Cardiac septum (tissue), 1 donor: ENCODE measurements around the gene IQGAP2. TPM values are rescaled to one million over a fixed set of nuclear protein-coding genes. Genes with fewer than 3 reads are reported as not detected.

Experiments used
- DNase-seq: peaks from one replicate; pipeline ENCODE4 v3.0.0-alpha.2; 2020; ENCODE audit warnings: low spot score
- intact Hi-C: fragments of 100-400 bp; cut with DNase I; formaldehyde crosslinking; loops from one replicate; pipeline ENCODE4 v1.14.0; 2022
- total RNA-seq: library from RNA; stranded (reverse); fragmentation: NEBNext Ultra II Directional; extraction: Animal tissue kit (Norgen Biotek cat#: 25700); gene quantifications from one replicate; pipeline ENCODE4 v1.2.1, GENCODE V29; 2021
- donor health status: DM: no; HTN: no; CAD: no.

IQGAP2 gene
- total RNA-seq, 1 donor from 2014 or later: 7.9 TPM

DNA sequence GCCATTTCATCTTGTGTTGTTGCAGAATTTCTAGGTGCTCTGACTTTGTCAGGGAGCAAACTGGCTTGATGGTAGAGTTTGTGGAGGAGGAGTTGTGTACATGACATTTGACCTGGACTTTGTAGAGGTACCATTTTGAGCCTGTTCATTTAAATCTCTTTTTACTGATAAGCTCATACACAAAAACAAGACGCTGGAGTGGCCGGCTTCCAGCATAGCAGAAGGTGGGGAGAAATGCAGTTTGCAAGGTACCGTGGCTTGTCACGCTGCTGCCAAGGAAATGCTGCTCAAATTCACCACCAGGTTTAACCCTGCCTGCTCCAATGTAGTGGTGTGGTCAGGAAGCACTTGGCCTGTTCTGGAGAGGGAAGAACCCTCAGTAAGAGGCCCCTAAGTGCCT is 18.9 kb upstream of the IQGAP2 start:
- DNase-seq: no peak
- intact Hi-C loops: no loop called here

- DNase-seq: no peak
- intact Hi-C loops: no loop called here
Measured at GRCh38 chr5:76384705-76385104, 18.4 kb upstream of the IQGAP2 start.

DNA sequence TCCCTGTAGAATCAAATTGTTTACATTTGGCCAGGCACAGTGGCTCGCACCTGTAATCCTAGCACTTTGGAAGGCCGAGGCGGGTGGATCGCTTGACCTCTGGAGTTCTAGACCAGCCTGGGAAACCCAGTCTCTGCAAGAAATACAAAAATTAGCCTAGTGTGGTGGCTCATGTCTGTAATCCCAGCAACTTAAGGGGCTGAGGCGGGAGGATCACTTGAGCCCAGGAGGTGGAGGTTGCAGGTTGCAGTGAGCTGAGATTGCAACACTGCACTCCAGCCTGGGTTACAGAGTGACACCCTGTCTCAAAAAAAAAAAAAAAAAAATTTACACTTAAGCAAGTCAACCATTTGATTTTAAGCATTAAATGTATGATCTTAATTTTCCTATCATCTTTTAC is 17.5 kb upstream of the IQGAP2 start:
- intact Hi-C loops: no loop called here
- DNase-seq: no peak

GRCh38 chr5:76386360-76386759 is 16.7 kb upstream of the IQGAP2 start:
- no peak for DNase-seq
- intact Hi-C loops: no loop called here

DNA sequence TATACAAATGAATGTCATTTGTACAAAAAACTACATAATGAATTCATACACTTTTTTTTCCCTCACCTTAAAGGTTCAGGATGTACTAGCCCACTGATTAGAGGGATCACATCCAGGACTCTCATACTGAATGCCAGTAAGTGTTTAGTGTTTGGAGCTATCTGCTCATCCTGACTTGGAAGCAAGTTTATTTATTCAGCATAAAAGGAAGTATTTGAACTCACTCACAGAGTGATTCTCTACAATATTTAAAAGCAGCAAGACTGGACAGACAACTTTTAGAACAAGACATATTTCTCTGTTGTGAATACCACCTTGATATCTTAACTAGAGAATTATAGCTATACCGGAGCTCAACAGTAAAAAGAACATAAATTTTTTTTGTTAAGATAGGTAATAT is 14.8 kb upstream of the IQGAP2 start:
- no peak for DNase-seq
- intact Hi-C loops: no loop called here

DNA sequence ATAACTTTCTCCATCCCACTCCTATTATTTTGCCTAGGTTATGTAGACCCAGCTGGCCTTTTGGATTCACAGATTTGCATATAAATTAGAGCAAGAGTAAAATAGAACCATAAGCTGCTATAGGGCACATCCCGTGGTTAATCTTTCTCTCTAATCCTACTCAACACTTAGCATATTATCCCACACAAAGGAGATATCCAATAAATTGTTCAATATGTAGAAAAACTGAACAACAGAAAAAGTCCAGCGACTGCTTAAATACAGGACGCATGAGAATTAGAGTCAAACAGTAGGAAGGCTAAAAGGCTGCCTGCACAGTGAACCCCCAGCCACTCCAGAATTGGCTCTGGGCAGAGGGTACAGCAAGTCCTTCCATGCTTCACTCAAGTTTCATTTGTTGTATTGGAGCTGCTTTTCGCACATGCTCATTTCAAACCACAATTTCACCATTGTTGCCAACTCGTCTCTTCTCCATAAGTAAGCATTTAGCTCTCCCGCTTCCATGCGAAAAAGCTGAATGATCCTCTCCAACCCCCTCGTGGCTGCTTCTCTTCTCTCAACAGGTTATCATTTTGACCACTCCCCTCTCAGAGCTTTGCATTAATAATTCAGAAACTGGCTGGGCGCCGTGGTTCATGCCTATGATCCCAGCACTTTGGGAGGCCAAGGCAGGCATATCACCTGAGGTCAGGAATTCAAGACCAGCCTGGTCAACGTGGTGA is 14.1 kb upstream of the IQGAP2 start:
- intact Hi-C loops: no loop called here
- DNase-seq: peak; percentile 51

DNA sequence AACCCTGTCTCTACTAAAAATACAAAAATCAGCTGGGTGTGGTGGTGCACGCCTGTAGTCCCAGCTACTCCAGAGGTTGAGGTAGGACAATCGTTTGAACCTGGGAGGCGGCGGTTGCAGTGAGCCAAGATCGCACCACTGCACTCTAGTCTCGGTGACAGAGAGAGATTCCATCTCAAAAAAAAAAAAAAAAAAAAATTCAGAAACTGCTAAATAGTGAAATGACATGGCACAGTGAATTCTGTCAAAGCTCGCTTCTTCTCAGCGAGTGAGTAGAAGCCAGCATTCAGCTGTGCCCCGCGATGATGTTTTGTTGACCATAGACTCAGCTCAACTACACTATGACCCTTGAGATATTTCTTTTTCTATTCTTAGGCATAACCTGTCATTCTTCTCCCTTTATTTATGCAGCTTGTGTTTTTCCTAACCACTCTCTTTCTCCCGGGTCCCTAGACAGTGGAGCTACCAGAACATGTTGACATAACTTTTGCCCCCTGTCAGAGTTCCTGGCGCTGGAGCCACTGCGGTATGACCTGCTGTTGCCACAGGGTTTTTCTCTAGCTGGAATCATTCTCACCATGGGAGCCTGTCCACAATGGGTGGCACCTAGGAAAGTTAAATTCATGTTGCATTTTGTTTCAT is 13.5 kb upstream of the IQGAP2 start:
- no peak for DNase-seq
- intact Hi-C loops: no loop called here

- intact Hi-C loops: no loop called here
- no peak for DNase-seq
Measured at GRCh38 chr5:76391014-76391413, 12.1 kb upstream of the IQGAP2 start.

DNA sequence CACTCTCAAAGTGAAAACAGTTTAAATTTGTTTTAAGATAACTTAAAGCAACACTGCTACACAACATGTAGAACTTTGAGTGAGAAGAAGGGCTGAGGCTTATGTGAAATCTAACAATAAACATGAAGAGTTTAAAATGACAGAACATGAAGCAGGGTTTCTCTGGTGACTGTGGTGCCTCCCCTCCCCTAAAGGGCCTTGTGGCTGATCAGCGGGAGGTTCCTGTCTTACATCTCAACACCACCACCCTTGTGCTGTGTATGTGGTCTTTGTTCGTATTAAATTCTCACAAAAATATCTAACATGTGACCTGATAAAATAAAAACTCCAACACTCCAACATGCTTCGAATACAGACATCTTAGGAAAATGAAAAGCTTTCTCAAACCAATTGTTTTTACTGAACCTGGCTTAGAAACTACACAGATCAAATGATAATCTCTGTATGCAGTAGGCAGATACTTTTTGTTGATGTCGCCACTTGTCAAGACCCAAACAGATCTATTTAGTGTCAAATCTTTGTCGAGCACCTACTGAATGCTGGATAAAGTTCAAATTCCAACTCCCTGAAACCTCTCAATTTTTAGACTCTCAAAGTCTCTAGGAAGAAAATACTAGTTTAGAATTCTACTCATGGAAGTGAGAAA is 9.9 kb upstream of the IQGAP2 start:
- no peak for DNase-seq
- intact Hi-C loops: no loop called here

- DNase-seq: no peak
- intact Hi-C loops: no loop called here
Measured at GRCh38 chr5:76397200-76397599, 5.9 kb upstream of the IQGAP2 start.

DNA sequence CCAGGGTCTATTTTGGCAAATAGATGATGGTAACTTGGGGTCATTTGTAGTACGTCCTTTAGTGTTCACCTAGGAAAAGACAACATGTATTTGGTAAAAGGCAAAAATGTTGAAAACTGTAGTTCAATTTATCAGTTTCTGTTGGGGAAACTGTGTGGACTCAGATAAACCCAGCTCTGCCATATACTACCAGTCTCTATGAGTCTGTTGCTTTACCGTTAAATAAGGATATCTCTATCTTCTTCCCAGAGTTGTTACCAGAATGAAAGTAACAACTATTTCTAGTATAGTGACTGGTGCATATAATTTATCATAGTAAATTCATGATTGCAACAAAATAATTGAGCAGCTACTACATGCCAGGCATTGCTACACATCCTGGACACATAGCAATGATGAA is 3.8 kb upstream of the IQGAP2 start:
- intact Hi-C loops: no loop called here

GRCh38 chr5:76400466-76400865 is 2.6 kb upstream of the IQGAP2 start:
- DNase-seq: no peak
- intact Hi-C loops: no loop called here

More for the DNA sequence above, 3.8 kb upstream of the IQGAP2 start:
- DNase-seq: no peak

DNA sequence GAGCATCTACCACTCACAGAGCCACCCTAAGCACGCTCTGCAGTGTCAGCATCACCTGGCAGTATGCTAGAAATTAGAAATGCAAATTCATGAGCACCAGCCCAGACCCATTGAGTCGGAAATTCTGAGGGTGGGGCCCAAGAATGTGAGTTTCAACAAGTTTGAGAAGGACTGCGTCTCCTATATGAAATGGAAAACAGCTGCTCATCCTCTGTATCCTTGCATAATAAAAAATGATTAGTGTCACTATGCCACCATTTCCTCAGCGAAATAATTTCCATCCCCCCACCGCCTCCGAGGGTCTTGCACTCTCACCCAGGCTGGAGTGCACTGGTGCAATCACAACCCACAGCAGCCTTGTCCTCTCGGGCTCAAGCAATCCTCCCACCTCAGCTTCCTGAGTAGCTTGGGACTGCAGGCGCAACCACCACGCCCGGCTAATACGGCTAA is 1.3 kb upstream of the IQGAP2 start:
- intact Hi-C loops: no loop called here
- no peak for DNase-seq

DNA sequence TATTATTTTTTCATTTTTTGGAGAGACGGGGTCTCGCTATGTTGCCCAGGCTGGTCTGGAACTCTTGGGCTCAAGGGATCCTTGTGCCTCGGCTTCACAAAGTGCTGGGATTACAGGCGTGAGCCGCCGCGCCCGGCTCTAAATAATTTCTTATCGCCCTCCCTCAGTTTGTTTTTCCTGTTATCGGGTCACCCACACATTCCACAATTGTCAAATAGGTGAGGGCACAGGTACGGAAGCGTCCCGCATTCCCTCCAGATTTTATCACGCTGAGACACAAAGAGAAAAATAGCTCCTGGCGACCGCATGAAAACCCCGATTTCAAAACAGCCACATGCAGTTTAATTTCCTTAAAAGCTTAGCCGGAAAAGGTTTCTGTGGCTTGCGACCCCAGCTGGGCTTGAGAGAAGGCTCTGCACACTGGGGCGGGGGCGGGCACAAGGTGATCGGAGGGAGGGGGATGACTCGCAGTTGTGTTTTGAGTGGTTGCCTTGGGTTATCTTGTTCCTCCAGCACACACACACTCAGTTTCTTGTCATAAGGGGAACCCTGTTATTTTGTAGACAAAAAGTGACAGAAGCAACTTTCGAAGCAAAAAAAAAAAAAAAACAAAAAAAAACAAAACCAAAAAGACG is 717 bp upstream of the IQGAP2 start:
- intact Hi-C loops: no loop called here

GRCh38 chr5:76403766-76404222 is 709 bp downstream of the IQGAP2 start:
- peak; percentile 76 for DNase-seq
- intact Hi-C loops: no loop called here

More for the DNA sequence above, 717 bp upstream of the IQGAP2 start:
- peak; percentile 77 for DNase-seq

DNA sequence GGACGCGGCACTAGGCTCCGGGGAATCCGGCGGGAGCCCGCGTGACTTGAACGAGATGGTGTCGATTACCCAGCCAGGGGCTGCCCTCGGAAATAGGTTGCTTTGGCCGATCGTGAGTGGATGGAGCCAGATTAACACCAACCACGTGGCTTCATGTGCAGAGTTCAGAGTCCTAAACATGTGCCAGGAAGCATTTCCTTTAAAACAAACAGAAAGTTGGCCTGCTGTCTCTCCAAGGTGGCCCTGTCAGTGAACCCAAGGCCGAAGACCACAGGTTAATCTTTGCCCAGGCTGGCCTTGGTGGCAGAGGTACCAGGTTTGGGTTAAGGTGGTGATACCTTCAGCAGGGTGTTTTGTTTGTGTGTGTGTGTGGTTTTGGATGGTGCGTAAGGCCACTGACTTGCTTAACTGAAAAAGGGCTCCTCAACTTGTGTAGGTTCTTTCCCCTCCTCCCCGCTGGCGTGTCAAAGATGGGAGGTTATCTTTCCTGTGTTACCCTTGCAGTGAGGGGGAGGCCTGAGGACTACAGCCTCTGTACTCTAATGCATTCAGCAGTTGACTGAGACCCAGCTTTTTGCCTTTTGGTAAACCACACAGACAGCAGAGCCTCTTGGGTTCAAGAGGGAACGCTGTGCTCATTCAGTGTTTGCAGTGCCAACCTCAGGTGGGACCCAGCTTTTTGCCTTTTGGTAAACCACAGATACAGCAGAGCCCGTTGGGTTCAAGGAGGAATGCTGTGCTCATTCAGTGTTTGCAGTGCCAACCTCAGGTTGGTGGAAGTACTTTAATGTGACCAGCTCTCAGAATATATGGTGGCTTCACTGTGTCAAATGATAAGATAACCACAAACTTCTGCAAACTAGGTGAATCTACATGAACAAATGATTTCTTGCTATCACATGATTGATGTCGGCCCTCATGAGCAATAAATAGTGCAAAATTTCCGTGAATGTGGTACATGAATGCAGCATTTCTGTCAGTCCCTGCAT is 1.4 kb downstream of the IQGAP2 start:
- intact Hi-C loops: no loop called here
- DNase-seq: no peak

DNA sequence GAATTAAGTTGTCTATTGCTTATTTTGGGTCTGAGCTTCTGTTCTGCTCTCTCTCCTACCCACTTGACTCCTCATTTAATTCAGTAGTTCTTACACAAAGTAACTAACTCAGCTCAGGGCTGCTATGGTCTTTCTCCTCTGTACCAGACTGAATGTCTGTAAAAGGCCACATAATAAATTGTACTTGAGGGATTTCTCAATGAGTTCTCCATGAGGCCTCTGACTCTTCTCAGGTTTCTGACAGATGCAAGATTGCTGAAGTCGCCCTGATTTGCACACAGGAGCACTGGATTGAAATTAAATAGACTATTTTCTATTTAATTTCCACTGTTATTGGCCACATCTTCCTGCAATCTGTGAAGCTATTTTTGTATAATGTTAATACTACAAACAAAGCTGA is 2.9 kb downstream of the IQGAP2 start:
- intact Hi-C loops: no loop called here

GRCh38 chr5:76406673-76407072 is 3.6 kb downstream of the IQGAP2 start:
- intact Hi-C loops: no loop called here
- no peak for DNase-seq

More for the DNA sequence above, 2.9 kb downstream of the IQGAP2 start:
- no peak for DNase-seq

DNA sequence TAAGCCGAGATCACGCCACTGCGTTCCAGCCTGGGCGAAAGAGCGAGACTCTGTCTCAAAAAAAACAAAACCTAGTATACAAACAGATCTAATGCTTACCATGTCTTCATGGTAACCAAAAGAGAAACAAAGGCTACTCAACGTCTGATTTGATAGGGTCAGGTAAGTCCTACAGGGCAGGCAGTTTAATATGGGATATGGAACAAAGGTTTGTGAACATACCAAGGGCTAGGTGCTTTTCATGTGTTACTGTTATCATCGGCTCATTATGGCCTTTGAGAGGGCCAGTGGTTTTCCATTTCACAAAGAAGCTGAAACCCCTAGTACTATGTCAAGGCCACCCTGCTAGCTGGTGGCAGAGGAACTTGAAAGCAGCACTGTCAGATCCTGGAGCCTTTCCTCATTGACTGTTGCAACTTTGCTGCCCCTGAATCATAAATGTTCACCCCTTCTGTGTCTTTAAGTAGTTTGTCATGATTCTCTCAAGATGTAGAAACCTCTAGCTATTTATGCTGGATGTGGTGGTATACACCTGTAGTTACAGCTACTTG is 5.1 kb downstream of the IQGAP2 start:
- DNase-seq: no peak
- intact Hi-C loops: no loop called here
